Measurements from ENCODE around the gene NDUFA8. TPM values are rescaled to one million over a fixed set of nuclear protein-coding genes. Genes with fewer than 3 reads are reported as not detected.

The NDUFA8 gene
- total RNA-seq, 3 donors from 2014 or later (not counting 1 experiment from before 2014, with no cell fraction given): 6.6 to 15.9 (median 10.8) TPM

DNA sequence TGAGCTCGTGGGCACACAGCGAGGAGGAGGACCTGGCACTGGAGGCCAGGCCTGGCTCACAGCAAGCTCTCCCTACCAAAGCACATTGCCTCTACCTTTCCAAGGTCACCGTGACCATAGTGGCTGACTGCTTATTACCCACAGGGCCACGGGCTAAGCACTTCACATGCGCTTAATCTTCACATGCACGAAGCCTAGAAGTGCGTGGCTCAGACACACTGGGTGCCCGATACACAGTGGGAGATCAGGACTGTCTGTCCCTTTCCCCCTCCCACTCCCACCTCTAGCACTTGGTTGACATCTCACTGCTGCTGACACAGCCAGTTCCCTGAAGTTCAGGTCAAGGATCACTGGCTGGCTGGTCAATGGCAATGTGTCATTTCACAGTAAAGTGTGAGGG, 45.6 kb upstream of the NDUFA8 start:
- intact Hi-C loops (cut with micrococcal nuclease): no loop called here
- TF ChIP-seq, protein P1, sequence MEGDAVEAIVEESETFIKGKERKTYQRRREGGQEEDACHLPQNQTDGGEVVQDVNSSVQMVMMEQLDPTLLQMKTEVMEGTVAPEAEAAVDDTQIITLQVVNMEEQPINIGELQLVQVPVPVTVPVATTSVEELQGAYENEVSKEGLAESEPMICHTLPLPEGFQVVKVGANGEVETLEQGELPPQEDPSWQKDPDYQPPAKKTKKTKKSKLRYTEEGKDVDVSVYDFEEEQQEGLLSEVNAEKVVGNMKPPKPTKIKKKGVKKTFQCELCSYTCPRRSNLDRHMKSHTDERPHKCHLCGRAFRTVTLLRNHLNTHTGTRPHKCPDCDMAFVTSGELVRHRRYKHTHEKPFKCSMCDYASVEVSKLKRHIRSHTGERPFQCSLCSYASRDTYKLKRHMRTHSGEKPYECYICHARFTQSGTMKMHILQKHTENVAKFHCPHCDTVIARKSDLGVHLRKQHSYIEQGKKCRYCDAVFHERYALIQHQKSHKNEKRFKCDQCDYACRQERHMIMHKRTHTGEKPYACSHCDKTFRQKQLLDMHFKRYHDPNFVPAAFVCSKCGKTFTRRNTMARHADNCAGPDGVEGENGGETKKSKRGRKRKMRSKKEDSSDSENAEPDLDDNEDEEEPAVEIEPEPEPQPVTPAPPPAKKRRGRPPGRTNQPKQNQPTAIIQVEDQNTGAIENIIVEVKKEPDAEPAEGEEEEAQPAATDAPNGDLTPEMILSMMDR (IDR thresholded peaks at IDR 0.05): no peak
- DNase-seq: no peak
- Histone ChIP-seq H3K4me3 (ENCODE audit: low read length) (no peak overlapping the region), H3K27me3 (ENCODE audit: control insufficient read depth, insufficient read depth, low read length) (no peaks in the 10 kb centered on the region), H3K27ac (ENCODE audit: low read length) (no peak overlapping the region), H3K9me3 (ENCODE audit: control insufficient read depth, insufficient read depth, low read length) (no peaks in the 10 kb centered on the region), H3K4me1 (ENCODE audit: control insufficient read depth, insufficient read depth, low read length) (no peaks in the 10 kb centered on the region), H3K36me3 (ENCODE audit: control insufficient read depth, insufficient read depth, low read length) (no peaks in the 10 kb centered on the region)
- Mint-ChIP-seq H3K9me3 (no peaks in the 10 kb centered on the region), H3K27ac (no peak overlapping the region), H3K4me1 (no peaks in the 10 kb centered on the region), H3K36me3 (no peaks in the 10 kb centered on the region), H3K27me3 (ENCODE audit: low read depth in 2 of 2) (no peaks in the 10 kb centered on the region), H3K4me3 (no peak overlapping the region)
- 89% methylated on average over 8 of the region's 8 CpGs for WGBS (ENCODE audit: insufficient coverage)
- ATAC-seq: no peak

DNA sequence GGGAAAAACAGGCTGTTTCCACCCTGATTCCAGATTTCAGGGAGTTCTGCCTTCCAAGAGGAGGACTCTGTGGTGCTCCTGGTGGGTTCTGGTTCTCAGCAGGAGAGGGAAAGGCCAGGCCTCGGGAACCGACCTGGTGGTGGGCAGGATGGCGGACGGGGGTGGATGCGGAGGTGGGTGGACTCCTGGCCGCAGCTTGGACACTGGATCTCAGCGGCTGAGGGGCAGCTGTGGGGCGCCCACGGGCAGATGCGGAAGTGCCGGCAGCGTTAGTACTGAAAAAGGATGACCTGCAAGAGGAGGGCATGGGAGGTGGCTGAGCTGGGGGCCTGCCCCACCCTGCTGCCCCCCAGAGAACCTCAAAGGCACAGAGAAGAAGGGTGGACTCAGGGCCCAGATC, 44.9 kb upstream of the NDUFA8 start:
- TF ChIP-seq, protein P1 (IDR thresholded peaks at IDR 0.05): no peak
- H3K36me3 Mint-ChIP-seq: no peaks in the 10 kb centered on the region
- 88% methylated on average over 12 of the region's 12 CpGs for WGBS (ENCODE audit: insufficient coverage)
- H3K9me3 Mint-ChIP-seq: no peaks in the 10 kb centered on the region
- no peaks in the 10 kb centered on the region for H3K4me1 ChIP-seq (ENCODE audit: control insufficient read depth, insufficient read depth, low read length)
- H3K27me3 Mint-ChIP-seq (ENCODE audit: low read depth in 2 of 2): no peaks in the 10 kb centered on the region
- H3K27me3 ChIP-seq (ENCODE audit: control insufficient read depth, insufficient read depth, low read length): no peaks in the 10 kb centered on the region
- H3K4me3 ChIP-seq (ENCODE audit: low read length): no peak overlapping the region
- intact Hi-C loops (cut with micrococcal nuclease): no loop called here
- no peak overlapping the region for H3K27ac ChIP-seq (ENCODE audit: low read length)
- H3K4me1 Mint-ChIP-seq: no peaks in the 10 kb centered on the region
- no peak overlapping the region for H3K4me3 Mint-ChIP-seq
- H3K27ac Mint-ChIP-seq: no peak overlapping the region
- ATAC-seq: no peak
- no peaks in the 10 kb centered on the region for H3K36me3 ChIP-seq (ENCODE audit: control insufficient read depth, insufficient read depth, low read length)
- H3K9me3 ChIP-seq (ENCODE audit: control insufficient read depth, insufficient read depth, low read length): no peaks in the 10 kb centered on the region
- DNase-seq: no peak

DNA sequence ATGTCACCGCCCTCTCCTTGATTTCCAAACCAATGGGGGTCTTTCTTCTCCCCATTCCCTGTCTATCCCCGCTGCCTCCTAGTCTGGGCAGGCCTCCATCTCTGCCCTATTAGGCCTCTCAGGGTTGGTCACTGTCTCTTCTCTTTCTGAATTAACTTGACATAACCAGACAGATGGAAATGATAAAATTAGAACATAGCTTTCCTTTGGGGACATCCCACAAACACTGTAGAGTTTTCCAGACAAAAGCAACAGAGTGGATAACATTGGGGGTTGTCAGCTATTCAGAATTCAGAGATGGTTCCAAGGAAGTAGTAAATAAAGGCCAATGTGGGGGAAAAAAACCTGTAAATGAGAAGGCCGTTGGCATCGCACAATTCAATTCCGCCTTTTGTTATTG, 44.5 kb upstream of the NDUFA8 start:
- no peaks in the 10 kb centered on the region for H3K27me3 ChIP-seq (ENCODE audit: control insufficient read depth, insufficient read depth, low read length)
- H3K9me3 ChIP-seq (ENCODE audit: control insufficient read depth, insufficient read depth, low read length): no peaks in the 10 kb centered on the region
- 81% methylated on average over 5 of the region's 5 CpGs for WGBS (ENCODE audit: insufficient coverage)
- no peaks in the 10 kb centered on the region for H3K36me3 Mint-ChIP-seq
- H3K27ac Mint-ChIP-seq: no peak overlapping the region
- no peaks in the 10 kb centered on the region for H3K4me1 ChIP-seq (ENCODE audit: control insufficient read depth, insufficient read depth, low read length)
- ATAC-seq: no peak
- no peak overlapping the region for H3K4me3 ChIP-seq (ENCODE audit: low read length)
- H3K9me3 Mint-ChIP-seq: no peaks in the 10 kb centered on the region
- H3K4me3 Mint-ChIP-seq: no peak overlapping the region
- H3K27ac ChIP-seq (ENCODE audit: low read length): no peak overlapping the region
- H3K4me1 Mint-ChIP-seq: no peaks in the 10 kb centered on the region
- TF ChIP-seq, protein P1 (IDR thresholded peaks at IDR 0.05): no peak
- intact Hi-C loops (cut with micrococcal nuclease): no loop called here
- DNase-seq: no peak
- H3K36me3 ChIP-seq (ENCODE audit: control insufficient read depth, insufficient read depth, low read length): no peaks in the 10 kb centered on the region
- H3K27me3 Mint-ChIP-seq (ENCODE audit: low read depth in 2 of 2): no peaks in the 10 kb centered on the region

DNA sequence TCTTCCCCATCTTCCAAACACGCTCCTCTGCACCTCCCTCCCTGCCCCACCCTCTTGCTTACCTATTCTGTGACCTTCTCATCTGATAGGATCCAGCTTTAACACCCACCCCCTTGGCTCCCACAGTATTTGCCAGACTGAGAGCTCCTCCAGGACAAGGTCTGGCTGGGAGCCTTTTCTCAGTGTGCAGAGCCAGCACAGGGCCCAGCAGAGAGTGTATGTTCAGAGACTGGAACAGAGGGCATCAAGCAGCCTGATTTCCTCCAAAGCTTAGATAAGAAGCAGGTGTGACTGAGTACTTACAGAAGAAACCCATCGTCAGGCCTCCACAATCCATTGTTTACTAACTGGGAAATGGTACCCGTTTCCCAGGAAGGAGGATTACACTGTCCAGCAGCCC, 42.5 kb upstream of the NDUFA8 start:
- H3K9me3 ChIP-seq (ENCODE audit: control insufficient read depth, insufficient read depth, low read length): no peaks in the 10 kb centered on the region
- peaks cover under 1 to 3% of the 10 kb centered on the region in 2 donors for H3K27me3 Mint-ChIP-seq (ENCODE audit: low read depth in 2 of 2)
- no peaks in the 10 kb centered on the region for H3K36me3 Mint-ChIP-seq
- H3K4me1 ChIP-seq (ENCODE audit: control insufficient read depth, insufficient read depth, low read length): no peaks in the 10 kb centered on the region
- TF ChIP-seq, protein P1 (IDR thresholded peaks at IDR 0.05): no peak
- intact Hi-C loops (cut with micrococcal nuclease): no loop called here
- no peak overlapping the region for H3K27ac ChIP-seq (ENCODE audit: low read length)
- DNase-seq (no peak), ATAC-seq (no peak)
- no peak overlapping the region for H3K27ac Mint-ChIP-seq
- no peaks in the 10 kb centered on the region for H3K36me3 ChIP-seq (ENCODE audit: control insufficient read depth, insufficient read depth, low read length)
- no peaks in the 10 kb centered on the region for H3K4me1 Mint-ChIP-seq
- 85% methylated on average over 3 of the region's 3 CpGs for WGBS (ENCODE audit: insufficient coverage)
- no peaks in the 10 kb centered on the region for H3K9me3 Mint-ChIP-seq
- H3K4me3 ChIP-seq (ENCODE audit: low read length): no peak overlapping the region
- H3K4me3 Mint-ChIP-seq: no peak overlapping the region
- no peaks in the 10 kb centered on the region for H3K27me3 ChIP-seq (ENCODE audit: control insufficient read depth, insufficient read depth, low read length)

All from natural killer cell (primary cell).